WERI-Rb-1 (cell line): ENCODE data around the gene SMG7.

Experiments used
- DNase-seq: peaks from one replicate; pipeline ENCODE4 v3.0.0-alpha.2; 2020
- H3K27ac ChIP-seq: fragments of 250-450 bp; sonication (Bioruptor Pico); 2 replicates; pipeline ENCODE4 v1.5.1; 2020; ENCODE audit warnings: mild to moderate bottlenecking, moderate library complexity
- H3K27me3 ChIP-seq: fragments of 250-450 bp; sonication (Bioruptor Pico); 2 replicates; pipeline ENCODE4 v1.5.1; 2021; ENCODE audit warnings: mild to moderate bottlenecking, low read depth, moderate library complexity; ENCODE audit not compliant: insufficient read depth, severe bottlenecking
- H3K36me3 ChIP-seq: fragments of 250-450 bp; sonication (Bioruptor Pico); 2 replicates; pipeline ENCODE4 v1.5.1; 2020; ENCODE audit warnings: mild to moderate bottlenecking, moderate library complexity
- H3K4me3 ChIP-seq: 2 replicates; pipeline ENCODE4 v1.5.1; 2011; ENCODE audit warnings: low read depth, mild to moderate bottlenecking, control low read depth, low read length
- H3K9me3 ChIP-seq: fragments of 250-450 bp; sonication (Bioruptor Pico); 2 replicates; pipeline ENCODE4 v1.5.1; 2021; ENCODE audit warnings: mild to moderate bottlenecking, moderate library complexity; ENCODE audit not compliant: severe bottlenecking
- CTCF ChIP-seq: IDR thresholded peaks from 2 replicates; pipeline ENCODE4 v1.5.1; 2011; ENCODE audit warnings: low read depth, mild to moderate bottlenecking, control low read depth, inconsistent platforms, low read length

SMG7 gene

GRCh38 chr1:183551924-183552323, 79.6 kb downstream of the SMG7 start:
- TF ChIP-seq CTCF = 0 out of 2 replicates have a peak, but pooled peaks have one; percentile 6
- Histone ChIP-seq H3K9me3 (no peaks in the 10 kb centered on the region), H3K36me3 (peaks cover 62% of the 10 kb centered on the region), H3K27ac (no peak overlapping the region), H3K4me3 (no peak overlapping the region), H3K27me3 (no peaks in the 10 kb centered on the region)
- DNase-seq = no peak

DNA sequence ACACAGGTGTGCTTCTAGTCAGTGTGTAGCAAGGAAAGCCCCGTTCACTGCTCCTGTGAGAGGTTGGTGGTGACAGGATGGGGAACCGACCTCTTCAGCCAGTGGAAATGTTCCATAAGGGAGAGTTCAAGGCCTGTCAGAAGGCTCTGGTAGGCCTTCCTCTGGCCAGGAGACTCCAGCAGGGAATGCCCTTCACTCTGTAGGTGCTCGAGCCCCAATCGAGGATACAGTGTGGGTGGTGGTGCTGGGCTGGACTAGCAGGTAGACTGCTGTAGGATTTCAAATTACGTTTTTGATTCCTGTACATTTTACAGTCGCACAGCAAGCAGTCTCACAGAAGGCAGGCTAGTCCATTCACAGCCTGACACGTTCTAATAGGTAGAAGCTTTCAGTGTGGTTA, 80.1 kb downstream of the SMG7 start:
- Histone ChIP-seq H3K9me3 (no peaks in the 10 kb centered on the region), H3K27me3 (no peaks in the 10 kb centered on the region), H3K36me3 (peaks cover 57% of the 10 kb centered on the region), H3K4me3 (no peak overlapping the region), H3K27ac (no peak overlapping the region)
- no peak for TF ChIP-seq CTCF
- no peak for DNase-seq

GRCh38 chr1:183552891-183553290, 80.6 kb downstream of the SMG7 start:
- no peak overlapping the region for H3K4me3 ChIP-seq
- DNase-seq = no peak
- H3K36me3 ChIP-seq = peaks cover 52% of the 10 kb centered on the region
- no peaks in the 10 kb centered on the region for H3K27me3 ChIP-seq
- no peak for TF ChIP-seq CTCF
- H3K27ac ChIP-seq = no peak overlapping the region
- no peaks in the 10 kb centered on the region for H3K9me3 ChIP-seq

DNA sequence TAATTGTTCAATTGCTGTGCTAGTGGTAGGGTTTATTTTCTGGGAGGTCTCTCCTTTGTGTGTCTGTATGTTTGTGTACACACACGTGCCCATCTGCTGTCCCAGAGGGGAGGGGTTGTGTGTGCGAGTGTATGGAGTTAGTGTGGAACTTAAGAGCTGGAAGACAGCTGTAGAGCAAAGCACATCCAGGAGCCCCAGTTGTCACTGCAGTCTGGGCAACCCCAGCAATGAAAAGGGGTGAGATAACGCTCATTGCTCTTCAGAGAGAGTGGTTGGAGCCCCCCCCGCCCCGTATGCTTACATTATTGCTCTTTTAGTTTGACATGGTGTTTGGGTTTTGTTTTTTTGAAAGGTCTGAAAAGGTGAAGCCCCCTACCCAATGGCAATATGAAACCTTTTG, 81.0 kb downstream of the SMG7 start:
- TF ChIP-seq CTCF = no peak
- no peaks in the 10 kb centered on the region for H3K27me3 ChIP-seq
- no peak overlapping the region for H3K4me3 ChIP-seq
- no peak for DNase-seq
- peaks cover 50% of the 10 kb centered on the region for H3K36me3 ChIP-seq
- H3K27ac ChIP-seq = no peak overlapping the region
- no peaks in the 10 kb centered on the region for H3K9me3 ChIP-seq

DNA sequence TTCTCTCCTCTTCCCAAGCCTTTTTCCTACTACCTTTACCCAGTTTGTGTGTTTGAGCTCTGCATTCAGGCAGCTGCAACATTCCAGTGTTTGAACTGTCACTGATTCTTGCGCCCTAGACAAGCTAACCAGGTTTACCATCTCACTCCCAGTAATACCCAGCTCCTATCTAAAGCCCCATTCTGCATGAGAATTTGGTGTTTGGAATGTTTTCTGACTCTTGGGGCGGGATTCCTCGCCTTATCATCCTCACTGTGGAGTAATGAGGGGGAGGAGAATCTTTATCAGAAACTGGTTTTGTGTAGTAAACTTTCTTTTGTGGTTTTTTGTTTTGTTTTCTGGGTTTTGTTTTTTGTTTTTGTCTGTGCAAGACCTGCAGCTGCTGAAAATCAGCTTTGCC, 81.5 kb downstream of the SMG7 start:
- Histone ChIP-seq H3K27ac (no peak overlapping the region), H3K27me3 (no peaks in the 10 kb centered on the region), H3K9me3 (no peaks in the 10 kb centered on the region), H3K4me3 (no peak overlapping the region), H3K36me3 (peaks cover 46% of the 10 kb centered on the region)
- DNase-seq = no peak
- no peak for TF ChIP-seq CTCF

GRCh38 chr1:183554577-183554976, 82.3 kb downstream of the SMG7 start:
- H3K27ac ChIP-seq = no peak overlapping the region
- no peak for DNase-seq
- H3K36me3 ChIP-seq = peaks cover 38% of the 10 kb centered on the region
- no peaks in the 10 kb centered on the region for H3K9me3 ChIP-seq
- no peak overlapping the region for H3K4me3 ChIP-seq
- no peaks in the 10 kb centered on the region for H3K27me3 ChIP-seq
- TF ChIP-seq CTCF = no peak
